ENCODE results near the gene CTSW. TPM values are rescaled to one million over a fixed set of nuclear protein-coding genes. Genes with fewer than 3 reads are reported as not detected.

The CTSW gene
- polyA plus RNA-seq, 3 donors: 0.73 to 1.5 (median 1.5) TPM

DNA sequence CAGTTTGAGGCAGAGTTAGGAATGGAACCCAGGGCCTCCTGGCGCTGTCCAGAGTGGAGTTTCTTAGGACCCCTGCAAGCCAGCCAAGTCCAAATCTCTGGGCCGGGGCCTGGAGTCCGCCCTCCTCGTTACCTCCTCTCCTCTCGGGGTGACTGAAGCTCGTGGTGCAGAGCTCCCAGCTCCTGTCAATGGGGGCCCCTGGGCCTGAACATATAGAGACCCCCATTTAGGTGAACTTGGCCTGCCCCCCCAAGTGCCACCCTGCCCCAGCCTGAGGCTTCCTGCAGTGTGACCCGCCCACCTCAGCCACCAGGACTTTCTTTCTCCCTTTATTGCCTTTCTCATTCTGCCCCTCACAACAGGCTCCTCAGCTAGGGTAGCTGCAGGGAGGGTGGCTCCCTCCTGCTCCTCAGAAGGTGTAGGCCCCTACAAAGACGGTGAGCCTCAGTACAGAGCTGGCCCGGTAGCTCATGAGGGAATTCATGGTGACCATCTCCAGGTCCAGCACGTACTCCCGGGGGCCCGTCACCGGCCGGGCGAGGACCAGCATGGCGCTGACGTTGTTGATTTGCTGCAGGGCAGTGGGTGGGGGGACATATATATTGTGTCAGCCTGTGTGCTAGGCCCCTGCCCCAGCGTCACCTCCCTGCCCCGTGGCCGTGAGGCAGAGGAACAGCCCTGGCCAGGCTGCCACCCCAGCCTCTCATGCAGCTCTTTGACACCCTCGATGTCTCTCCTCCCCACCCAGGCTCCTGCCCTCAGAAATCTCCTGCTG lies 12.9 kb upstream of the CTSW start:
- DNase-seq: no peak

DNA sequence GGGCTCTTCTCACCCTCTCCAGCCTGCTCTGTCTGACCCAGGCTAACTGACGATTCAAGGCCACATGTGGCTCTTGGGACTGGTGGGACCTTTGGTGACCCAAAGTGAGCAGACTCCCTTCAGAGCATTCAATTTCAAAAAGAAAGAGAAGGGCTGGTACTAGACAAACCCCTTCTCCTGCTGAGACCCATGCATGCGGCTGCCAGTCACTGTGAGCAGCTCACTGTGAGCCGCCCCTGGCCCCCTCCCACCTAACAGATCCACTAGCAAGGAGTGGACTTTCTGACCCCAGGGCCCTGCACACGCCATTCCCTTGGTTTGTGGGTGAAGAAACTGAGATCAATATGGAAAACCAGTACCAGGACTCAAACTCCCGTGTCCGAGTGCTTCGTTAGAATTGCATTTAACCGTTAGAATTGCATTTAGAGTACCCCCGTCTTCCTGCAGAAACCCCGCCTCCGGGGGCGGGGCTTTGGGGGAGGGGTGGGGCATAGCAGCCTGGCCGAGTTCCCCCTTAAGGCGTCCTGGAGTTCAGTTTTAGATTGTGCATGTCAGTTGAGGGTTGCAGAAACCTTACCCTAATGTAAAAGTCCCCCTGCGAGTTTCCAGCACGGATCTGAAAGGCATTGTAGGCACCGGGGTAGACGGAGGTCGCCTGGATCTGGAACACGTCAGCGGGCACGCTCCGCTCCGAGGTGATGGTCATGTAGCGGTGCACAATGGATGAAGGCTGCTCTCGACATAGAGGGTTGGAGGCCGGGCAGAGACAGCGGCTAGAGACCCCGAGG lies 12.2 kb upstream of the CTSW start:
- no peak for DNase-seq

GRCh38 chr11:65868076-65868667 lies 11.5 kb upstream of the CTSW start:
- DNase-seq: no peak

DNA sequence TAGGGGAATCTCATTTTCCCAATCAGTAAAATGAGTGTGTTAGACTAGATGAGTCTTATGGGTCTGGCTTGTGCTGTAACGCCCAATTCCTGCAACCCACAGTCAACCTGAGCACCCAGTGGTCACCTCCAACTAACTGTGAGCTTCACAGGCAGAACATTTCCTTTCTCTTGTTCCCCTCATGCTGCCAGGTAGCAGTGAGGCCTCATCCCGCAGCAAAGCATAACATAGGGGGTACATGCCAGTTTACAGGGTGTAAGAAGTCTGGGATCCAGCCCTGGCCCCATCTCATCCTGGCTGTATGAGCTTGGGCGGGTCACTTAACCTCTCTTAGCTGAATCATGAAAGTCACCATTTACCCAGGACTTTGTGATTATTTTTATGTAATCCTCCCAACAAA lies 10.7 kb upstream of the CTSW start:
- no peak for DNase-seq

- DNase-seq: no peak
Observed at GRCh38 chr11:65869643-65870306, 9.9 kb upstream of the CTSW start.

DNA sequence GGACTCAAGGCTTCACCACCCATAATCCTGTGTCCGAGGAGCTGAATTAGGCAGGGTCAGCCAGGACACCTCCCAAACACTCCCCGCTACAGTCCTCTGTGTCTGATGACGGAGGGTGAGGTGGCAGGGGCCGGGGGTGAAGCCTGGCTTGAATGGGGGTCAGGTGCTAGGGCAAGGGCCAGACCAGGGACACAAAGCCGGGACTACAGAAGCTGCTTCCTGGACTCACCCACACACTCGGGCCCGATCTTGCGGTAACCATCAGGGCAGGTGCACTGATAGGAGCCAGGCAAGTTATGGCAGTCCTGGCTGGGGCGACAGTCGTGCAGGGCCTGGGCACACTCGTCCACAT lies 9.4 kb upstream of the CTSW start:
- no peak for DNase-seq

DNA sequence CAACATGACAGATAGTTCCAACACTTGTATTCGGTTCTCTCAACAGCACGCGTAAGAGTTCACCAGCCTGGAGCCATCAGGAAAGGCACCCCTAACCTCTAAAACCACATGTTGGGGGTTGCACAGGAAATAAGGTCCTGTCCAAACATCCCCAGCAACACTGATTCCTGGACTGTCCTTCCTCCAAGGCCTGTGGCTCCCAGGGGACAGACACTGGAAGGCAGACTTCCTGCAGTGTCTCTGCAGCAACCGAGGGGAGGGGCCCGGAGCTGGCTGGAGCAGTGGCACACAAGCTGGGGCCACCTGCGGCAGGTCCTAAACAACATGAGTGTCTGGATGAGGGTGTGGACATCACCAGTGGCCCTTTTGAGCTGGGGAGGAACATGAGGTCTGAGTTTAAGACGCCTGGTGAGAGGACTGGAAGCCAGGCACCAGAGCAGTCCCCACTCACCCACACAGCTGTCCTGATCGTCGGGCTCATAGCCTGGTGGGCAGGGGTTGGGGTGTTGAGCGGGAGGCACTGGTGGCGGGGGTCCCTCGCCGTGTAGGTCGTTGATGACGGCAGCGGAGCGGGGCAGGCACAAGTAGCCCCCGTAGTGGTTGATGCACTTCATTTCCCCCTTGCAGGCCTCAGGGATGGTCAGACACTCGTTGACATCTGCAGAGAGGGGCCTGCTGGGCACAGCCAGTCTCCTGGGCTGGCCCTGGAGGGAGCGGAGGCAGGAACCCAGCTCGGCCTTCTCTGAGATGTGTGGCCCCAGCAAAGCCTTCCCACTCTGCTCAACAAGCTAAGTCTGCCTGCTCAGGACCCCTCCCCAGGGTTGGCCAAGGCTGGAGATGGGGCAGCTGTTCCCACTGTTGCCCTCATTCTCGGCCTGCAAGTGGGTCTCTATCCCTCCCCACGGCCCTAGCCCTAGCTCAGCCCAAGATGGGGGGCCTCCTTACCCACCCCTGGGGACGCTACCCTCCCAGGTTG lies 8.6 kb upstream of the CTSW start:
- DNase-seq: no peak

GRCh38 chr11:65871811-65872548 lies 7.7 kb upstream of the CTSW start:
- DNase-seq: no peak

GRCh38 chr11:65872586-65873317 lies 6.9 kb upstream of the CTSW start, which contains the start of gene EFEMP2:
TSS of gene EFEMP2 (minus strand) at chr11:65872800. CDS start at chr11:65872354, 446 bp downstream.
- no peak for DNase-seq

DNA sequence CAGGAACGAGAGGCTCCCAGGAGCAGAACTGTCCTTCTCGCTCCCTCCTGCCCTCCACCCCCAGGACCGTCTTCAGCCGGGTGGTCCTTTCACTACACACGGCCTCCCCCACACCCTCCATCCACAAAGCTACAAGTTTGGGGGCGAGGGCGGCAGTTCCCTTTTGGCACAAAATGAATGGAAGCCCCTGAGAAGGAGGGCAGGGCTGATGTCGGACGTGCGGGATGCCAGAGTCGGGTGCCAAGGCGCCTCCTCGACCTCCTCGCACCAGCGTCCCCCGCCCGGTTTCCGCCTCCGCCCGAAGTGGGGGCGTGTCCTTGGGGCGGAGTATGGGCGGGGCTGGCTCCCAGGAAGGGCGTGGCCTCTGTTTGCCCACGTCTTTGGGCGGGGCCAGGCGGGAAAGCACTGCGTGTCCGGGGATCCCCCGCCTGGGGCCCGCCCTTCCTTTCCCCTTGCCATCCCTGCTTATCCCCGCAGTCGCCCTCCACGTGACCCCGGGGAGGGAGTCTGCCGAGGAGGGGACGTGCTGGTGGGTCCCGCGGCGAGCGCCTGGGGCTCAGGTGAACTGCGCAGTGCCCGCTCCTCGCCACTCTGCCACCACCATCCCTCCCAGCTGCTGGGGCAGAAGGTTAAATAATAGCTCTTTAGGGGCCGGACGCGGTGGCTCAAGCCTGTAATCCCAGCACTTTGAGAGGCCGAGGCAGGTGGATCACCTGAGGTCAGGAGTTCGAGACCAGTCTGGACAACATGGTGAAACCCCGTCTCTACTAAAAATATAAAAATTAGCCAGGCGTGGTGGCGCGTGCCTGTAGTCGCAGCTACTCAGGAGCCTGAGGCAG lies 6.1 kb upstream of the CTSW start:
- peak; percentile 91 for DNase-seq

DNA sequence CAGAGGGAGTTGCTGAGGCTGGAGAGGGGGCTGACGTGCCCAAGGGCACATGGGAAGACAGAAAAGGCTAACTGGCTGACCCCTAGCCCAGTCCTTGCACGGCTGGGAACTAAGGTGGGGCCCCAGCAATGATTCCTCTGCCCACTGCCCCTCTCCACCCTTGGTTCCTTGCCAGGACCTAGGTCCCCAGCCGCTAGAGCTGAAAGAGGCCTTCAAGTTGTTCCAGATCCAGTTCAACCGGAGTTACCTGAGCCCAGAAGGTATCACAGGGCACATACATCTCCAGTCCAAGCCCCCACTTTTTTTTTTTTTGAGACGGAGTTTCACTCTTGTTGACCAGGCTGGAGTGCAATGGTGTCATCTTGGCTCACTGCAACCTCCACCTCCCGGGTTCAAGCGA lies 390 bp downstream of the CTSW start:
- no peak for DNase-seq

- no peak for DNase-seq
Observed at GRCh38 chr11:65880844-65881421, 1.3 kb downstream of the CTSW start.

- DNase-seq: no peak
Observed at GRCh38 chr11:65882120-65883057, 2.8 kb downstream of the CTSW start.

DNA sequence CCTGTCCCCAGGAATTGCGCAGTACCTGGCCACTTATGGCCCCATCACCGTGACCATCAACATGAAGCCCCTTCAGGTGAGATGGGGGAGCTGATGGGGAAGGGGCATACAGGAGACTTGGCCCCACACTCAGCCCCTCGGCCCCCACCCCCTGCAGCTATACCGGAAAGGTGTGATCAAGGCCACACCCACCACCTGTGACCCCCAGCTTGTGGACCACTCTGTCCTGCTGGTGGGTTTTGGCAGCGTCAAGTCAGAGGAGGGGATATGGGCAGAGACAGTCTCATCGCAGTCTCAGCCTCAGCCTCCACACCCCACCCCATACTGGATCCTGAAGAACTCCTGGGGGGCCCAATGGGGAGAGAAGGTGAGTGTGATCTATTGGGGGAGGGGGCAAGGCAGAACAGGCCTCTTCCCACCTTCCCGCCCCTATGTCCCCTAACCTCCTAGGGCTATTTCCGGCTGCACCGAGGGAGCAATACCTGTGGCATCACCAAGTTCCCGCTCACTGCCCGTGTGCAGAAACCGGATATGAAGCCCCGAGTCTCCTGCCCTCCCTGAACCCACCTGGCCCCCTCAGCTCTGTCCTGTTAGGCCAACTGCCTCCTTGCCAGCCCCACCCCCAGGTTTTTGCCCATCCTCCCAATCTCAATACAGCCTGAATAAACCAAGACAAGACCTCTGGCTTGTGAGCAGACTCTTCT lies 3.6 kb downstream of the CTSW start:
- no peak for DNase-seq

DNA sequence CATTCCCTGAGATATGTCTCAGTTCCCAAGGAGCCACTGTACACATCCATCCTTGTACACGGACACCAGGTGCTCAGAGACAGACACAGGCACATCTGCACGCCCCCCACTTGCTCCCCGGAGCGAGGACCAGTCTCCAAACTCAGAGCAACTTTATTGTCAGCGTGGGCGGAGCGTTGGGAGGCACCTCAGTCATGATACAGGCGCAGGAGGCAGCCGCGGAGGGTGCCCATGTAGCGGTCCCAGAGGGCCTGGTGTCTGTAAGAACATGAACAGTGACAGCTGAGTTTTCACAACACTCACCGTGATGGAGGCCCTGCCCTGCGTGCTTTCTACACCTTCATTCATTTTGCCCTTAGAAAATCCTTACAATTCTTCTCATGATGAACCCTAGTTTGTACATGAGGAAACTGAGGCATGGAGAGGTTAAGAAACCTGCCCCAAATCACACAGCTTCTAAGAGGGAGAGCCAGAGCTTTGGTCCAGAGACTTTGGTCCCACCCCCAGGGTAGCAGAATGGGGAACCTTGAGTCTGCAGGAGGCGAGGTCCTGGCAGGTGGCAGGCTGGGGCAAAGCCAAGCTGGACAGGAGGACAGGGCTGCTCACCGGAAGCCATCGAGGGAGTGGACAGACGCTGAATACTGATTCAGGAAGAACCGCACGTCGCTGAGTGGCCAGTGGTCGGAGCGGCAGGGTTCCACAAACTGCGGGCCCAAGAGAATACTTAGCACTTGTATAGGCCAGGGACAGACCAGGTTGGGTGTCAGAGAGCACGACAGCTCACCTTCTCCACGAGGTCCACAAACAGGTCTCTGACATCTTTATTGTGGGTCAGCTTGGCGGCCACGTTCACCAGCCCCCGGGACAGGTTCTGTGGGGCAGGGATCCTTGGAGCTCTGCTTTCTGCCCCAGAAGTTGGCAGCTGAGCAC lies 4.4 kb downstream of the CTSW start:
- no peak for DNase-seq
